Measurements from ENCODE around the gene S100B.

Gene S100B

GRCh38 chr21:46604329-46604974 lies 430 bp downstream of the S100B start:
- Histone ChIP-seq H3K27ac (ENCODE audit: poor library complexity, severe bottlenecking) (no peak overlapping the region), H3K36me3 (ENCODE audit: low read depth) (no peaks in the 10 kb centered on the region), H3K9me3 (ENCODE audit: severe bottlenecking) (no peaks in the 10 kb centered on the region), H3K4me3 (ENCODE audit: severe bottlenecking) (no peak overlapping the region), H3K27me3 (ENCODE audit: insufficient read depth, poor library complexity, severe bottlenecking) (no peaks in the 10 kb centered on the region), H3K4me1 (ENCODE audit: insufficient read depth, poor library complexity, severe bottlenecking) (no peaks in the 10 kb centered on the region)
- no peak for TF ChIP-seq CTCF (IDR thresholded peaks at IDR 0.05; ENCODE audit: poor library complexity, severe bottlenecking)
- no peak for DNase-seq (ENCODE audit: low spot score)
- ATAC-seq (ENCODE audit: low read depth) = no peak

- Histone ChIP-seq H3K4me1 (ENCODE audit: insufficient read depth, poor library complexity, severe bottlenecking) (no peaks in the 10 kb centered on the region), H3K4me3 (ENCODE audit: severe bottlenecking) (no peak overlapping the region), H3K36me3 (ENCODE audit: low read depth) (no peaks in the 10 kb centered on the region), H3K27ac (ENCODE audit: poor library complexity, severe bottlenecking) (no peak overlapping the region), H3K27me3 (ENCODE audit: insufficient read depth, poor library complexity, severe bottlenecking) (no peaks in the 10 kb centered on the region), H3K9me3 (ENCODE audit: severe bottlenecking) (no peaks in the 10 kb centered on the region)
- DNase-seq (ENCODE audit: low spot score) = no peak
- ATAC-seq (ENCODE audit: low read depth) = no peak
- no peak for TF ChIP-seq CTCF (IDR thresholded peaks at IDR 0.05; ENCODE audit: poor library complexity, severe bottlenecking)
These were observed 1.7 kb downstream of the S100B start for GRCh38 chr21:46603228-46603627.

- Histone ChIP-seq H3K4me3 (ENCODE audit: severe bottlenecking) (no peak overlapping the region), H3K27ac (ENCODE audit: poor library complexity, severe bottlenecking) (no peak overlapping the region), H3K36me3 (ENCODE audit: low read depth) (no peaks in the 10 kb centered on the region), H3K4me1 (ENCODE audit: insufficient read depth, poor library complexity, severe bottlenecking) (no peaks in the 10 kb centered on the region), H3K27me3 (ENCODE audit: insufficient read depth, poor library complexity, severe bottlenecking) (no peaks in the 10 kb centered on the region), H3K9me3 (ENCODE audit: severe bottlenecking) (no peaks in the 10 kb centered on the region)
- TF ChIP-seq CTCF (IDR thresholded peaks at IDR 0.05; ENCODE audit: poor library complexity, severe bottlenecking) = no peak
- ATAC-seq (ENCODE audit: low read depth) (no peak), DNase-seq (ENCODE audit: low spot score) (no peak)
These were observed 3.9 kb downstream of the S100B start for GRCh38 chr21:46600978-46601377.

- no peak for TF ChIP-seq CTCF (IDR thresholded peaks at IDR 0.05; ENCODE audit: poor library complexity, severe bottlenecking)
- no peak for ATAC-seq (ENCODE audit: low read depth)
These were observed 4.6 kb downstream of the S100B start for GRCh38 chr21:46600305-46600704.

More at GRCh38 chr21:46600305-46600704, 4.6 kb downstream of the S100B start:
- H3K4me3 ChIP-seq (ENCODE audit: severe bottlenecking) = no peak overlapping the region
- no peaks in the 10 kb centered on the region for H3K9me3 ChIP-seq (ENCODE audit: severe bottlenecking)
- H3K4me1 ChIP-seq (ENCODE audit: insufficient read depth, poor library complexity, severe bottlenecking) = no peaks in the 10 kb centered on the region
- no peak for DNase-seq (ENCODE audit: low spot score)
- H3K36me3 ChIP-seq (ENCODE audit: low read depth) = no peaks in the 10 kb centered on the region
- H3K27me3 ChIP-seq (ENCODE audit: insufficient read depth, poor library complexity, severe bottlenecking) = no peaks in the 10 kb centered on the region
- H3K27ac ChIP-seq (ENCODE audit: poor library complexity, severe bottlenecking) = no peak overlapping the region
